ENCODE measurements around the gene SENP5.

The SENP5 gene

GRCh38 chr3:196969660-196970546 lies 102.2 kb downstream of the SENP5 start:
- peak in 3 of 4 experiments; percentile 18 to 63 (median 46) for DNase-seq

GRCh38 chr3:196970547-196971093 lies 102.9 kb downstream of the SENP5 start:
- no peak for DNase-seq

GRCh38 chr3:196971094-196971698 lies 103.5 kb downstream of the SENP5 start:
- DNase-seq: no peak

- no peak for DNase-seq
Observed at GRCh38 chr3:196974661-196975060, 106.9 kb downstream of the SENP5 start.

GRCh38 chr3:196975349-196975748 lies 107.6 kb downstream of the SENP5 start:
- DNase-seq: no peak

GRCh38 chr3:196976941-196977340 lies 109.2 kb downstream of the SENP5 start:
- DNase-seq: no peak

- DNase-seq: no peak
Observed at GRCh38 chr3:196979545-196979944, 111.8 kb downstream of the SENP5 start.

- DNase-seq: no peak
Observed at GRCh38 chr3:196981657-196982056, 113.9 kb downstream of the SENP5 start.

GRCh38 chr3:196983186-196983585 lies 115.5 kb downstream of the SENP5 start:
- no peak for DNase-seq
